Dedifferentiated amniotic fluid mesenchymal stem cell (primary cell): Measurements from ENCODE around the gene ATP6V0A4.
"Not testable (repeated sequence)": the region's sequence is repeated elsewhere in the genome, so short reads cannot be mapped to it uniquely, and the experiment has no call there.

Experiments used
- DNase-seq: peaks from one replicate; pipeline ENCODE4 v3.0.0-alpha.2; 2016; ENCODE audit errors: extremely low spot score

ATP6V0A4 gene

GRCh38 chr7:138750901-138751464 lies 47.0 kb downstream of the ATP6V0A4 start:
- DNase-seq, result no peak

- no peak for DNase-seq
These were observed 47.5 kb downstream of the ATP6V0A4 start for GRCh38 chr7:138750473-138750872.

- DNase-seq, result no peak
These were observed 48.0 kb downstream of the ATP6V0A4 start for GRCh38 chr7:138749960-138750359.

GRCh38 chr7:138748666-138749065 lies 49.3 kb downstream of the ATP6V0A4 start:
- DNase-seq, result no peak

- no peak for DNase-seq
These were observed 51.9 kb downstream of the ATP6V0A4 start for GRCh38 chr7:138746073-138746472.

- DNase-seq, result no peak
These were observed 52.8 kb downstream of the ATP6V0A4 start for GRCh38 chr7:138745189-138745588.

- no peak for DNase-seq
These were observed 56.6 kb downstream of the ATP6V0A4 start for GRCh38 chr7:138741453-138741735.

- DNase-seq, result no peak
These were observed 58.1 kb downstream of the ATP6V0A4 start for GRCh38 chr7:138739859-138740258.

GRCh38 chr7:138738551-138739335 lies 59.3 kb downstream of the ATP6V0A4 start:
- DNase-seq, result peak; percentile 88

GRCh38 chr7:138738114-138738513 lies 59.9 kb downstream of the ATP6V0A4 start:
- DNase-seq, result no peak

- no peak for DNase-seq
These were observed 62.6 kb downstream of the ATP6V0A4 start for GRCh38 chr7:138735399-138735798.

GRCh38 chr7:138731733-138732132 lies 66.3 kb downstream of the ATP6V0A4 start:
- DNase-seq, result not testable (repeated sequence)

- DNase-seq, result no peak
These were observed 68.6 kb downstream of the ATP6V0A4 start for GRCh38 chr7:138729444-138729843.

GRCh38 chr7:138727336-138728099 lies 70.5 kb downstream of the ATP6V0A4 start:
- DNase-seq, result no peak

- DNase-seq, result no peak
These were observed 71.7 kb downstream of the ATP6V0A4 start for GRCh38 chr7:138726288-138726687.

- no peak for DNase-seq
These were observed 77.7 kb downstream of the ATP6V0A4 start for GRCh38 chr7:138720286-138720685.

- no peak for DNase-seq
These were observed 81.1 kb downstream of the ATP6V0A4 start for GRCh38 chr7:138716889-138717288.

- DNase-seq, result no peak
These were observed 84.8 kb downstream of the ATP6V0A4 start for GRCh38 chr7:138713191-138713590.

- DNase-seq, result no peak
These were observed 85.3 kb downstream of the ATP6V0A4 start for GRCh38 chr7:138712652-138713051.

GRCh38 chr7:138710536-138711385 lies 87.2 kb downstream of the ATP6V0A4 start:
- DNase-seq, result no peak

- DNase-seq, result no peak
These were observed 92.8 kb downstream of the ATP6V0A4 start for GRCh38 chr7:138705167-138705566.

GRCh38 chr7:138701537-138701923 lies 96.5 kb downstream of the ATP6V0A4 start:
- no peak for DNase-seq
